Liver (tissue), 9 donors: Measurements from ENCODE around the gene FAM170B. TPM values are rescaled to one million over a fixed set of nuclear protein-coding genes. Genes with fewer than 3 reads are reported as not detected.
A peak's percentile ranks its signal among the peaks of the same experiment; 100 is the strongest.

Source experiments
- DNase-seq: peaks from one replicate; pipeline ENCODE4 v3.0.0-alpha.2; 2017; ENCODE audit warnings: low spot score
- H3K27ac ChIP-seq, 2 donors: one replicate each; pipeline ENCODE4 v1.7.0; 2013; ENCODE audit warnings: inconsistent platforms in 2 of 2, low read length in 2 of 2, control low read depth in 1 of 2, low read depth in 1 of 2, mild to moderate bottlenecking in 1 of 2
- H3K27me3 ChIP-seq, 4 donors: one replicate each; pipeline versions ENCODE4 v1.6.1 to v1.7.0; 2013; ENCODE audit warnings: low read length in 3 of 4, inconsistent platforms in 1 of 4, mild to moderate bottlenecking in 1 of 4, moderate library complexity in 1 of 4; ENCODE audit not compliant: control insufficient read depth in 4 of 4, insufficient read depth in 4 of 4
- H3K36me3 ChIP-seq, 4 donors: one replicate each; pipeline versions ENCODE4 v1.6.1 to v1.7.0; 2013; ENCODE audit warnings: low read length in 3 of 4, mild to moderate bottlenecking in 3 of 4, low read depth in 1 of 4, moderate library complexity in 1 of 4; ENCODE audit not compliant: control insufficient read depth in 4 of 4, insufficient read depth in 3 of 4
- H3K4me1 ChIP-seq, 4 donors: one replicate each; pipeline versions ENCODE4 v1.6.1 to v1.7.0; 2013; ENCODE audit warnings: low read length in 3 of 4, mild to moderate bottlenecking in 3 of 4, moderate library complexity in 1 of 4; ENCODE audit not compliant: control insufficient read depth in 4 of 4, insufficient read depth in 4 of 4
- H3K4me3 ChIP-seq, 3 donors: one replicate each; pipeline versions ENCODE4 v1.6.1 to v1.7.0; 2013; ENCODE audit warnings: low read length in 3 of 3, control low read depth in 1 of 3, low read depth in 1 of 3, mild to moderate bottlenecking in 1 of 3
- H3K9ac ChIP-seq, 2 donors: one replicate each; pipeline ENCODE4 v1.7.0; 2013; ENCODE audit warnings: low read length in 2 of 2, mild to moderate bottlenecking in 2 of 2, moderate library complexity in 2 of 2, control low read depth in 1 of 2, low read depth in 1 of 2
- H3K9me3 ChIP-seq, 4 donors: one replicate each; pipeline versions ENCODE4 v1.6.1 to v1.7.0; 2013; ENCODE audit warnings: low read length in 3 of 4; ENCODE audit not compliant: control insufficient read depth in 4 of 4
- EGR1 ChIP-seq, 2 donors: IDR thresholded peaks; 2 replicates each; pipeline ENCODE4 v1.6.1; 2016 to 2018; ENCODE audit warnings: antibody characterized with exemption in 2 of 2, low read depth in 2 of 2
- FOXA1 ChIP-seq: IDR thresholded peaks from 2 replicates; pipeline ENCODE4 v1.6.1; 2016; ENCODE audit warnings: antibody characterized with exemption
- FOXA2 ChIP-seq: IDR thresholded peaks from 2 replicates; pipeline ENCODE4 v1.6.1; 2016; ENCODE audit warnings: antibody characterized with exemption
- GABPA ChIP-seq, 2 donors: IDR thresholded peaks in 1 of 2; conservative IDR thresholded peaks in 1 of 2; 2 replicates each; pipeline ENCODE4 v1.6.1; 2016; ENCODE audit warnings: antibody characterized with exemption in 2 of 2, mild to moderate bottlenecking in 1 of 2, moderate library complexity in 1 of 2
- HNF4G ChIP-seq: IDR thresholded peaks from 2 replicates; pipeline ENCODE4 v1.6.1; 2016; ENCODE audit warnings: antibody characterized with exemption
- NR2F2 ChIP-seq: IDR thresholded peaks from 2 replicates; pipeline ENCODE4 v1.6.1; 2016; ENCODE audit warnings: antibody characterized with exemption
- RAD21 ChIP-seq, 2 donors: IDR thresholded peaks; 2 replicates each; pipeline ENCODE4 v1.6.1; 2016; ENCODE audit warnings: antibody characterized with exemption in 2 of 2, mild to moderate bottlenecking in 2 of 2
- RXRA ChIP-seq, 2 donors: IDR thresholded peaks; 2 replicates each; pipeline ENCODE4 v1.6.1; 2017 to 2018; ENCODE audit warnings: antibody characterized with exemption in 2 of 2, mild to moderate bottlenecking in 1 of 2
- TAF1 ChIP-seq: conservative IDR thresholded peaks from 2 replicates; pipeline ENCODE4 v1.6.1; 2016; ENCODE audit warnings: antibody characterized with exemption, mild to moderate bottlenecking
- WGBS: extraction: QIAGEN DNeasy Blood & Tissue Kit; methylation state at CpG from one replicate; pipeline ENCODE4 v1.1.7; 2013; 5-methylcytosine and 5-hydroxymethylcytosine counted together
- polyA plus RNA-seq, 2 donors: library from polyadenylated mRNA; stranded (reverse) in 1 of 2; unstranded in 1 of 2; fragments of 200-250 nt in 1 of 2; fragments of >200 nt in 1 of 2; fragmentation: Nextera tagmentation in 1 of 2; extraction: Ambion mirVana in 1 of 2; gene quantifications; one replicate each; pipeline versions ENCODE4 v1.2.1 to v1.2.3, GENCODE V29; 2013 to 2015
- total RNA-seq, 2 donors: library from RNA; depleted of rRNA; stranded (reverse); fragments of >200 nt; gene quantifications; one replicate each; pipeline ENCODE4 v1.2.3, GENCODE V29; 2014
- TF ChIP-seq, protein P1 (sequence below): fragments of 150-350 bp; IDR thresholded peaks from 2 replicates; pipeline ENCODE4 v1.5.1; 2017; ENCODE audit warnings: improper control_type of control experiment, low read depth, low read length; ENCODE audit not compliant: missing input control
- TF ChIP-seq, protein P2 (sequence below): IDR thresholded peaks from 2 replicates; pipeline ENCODE4 v1.6.1; 2016; ENCODE audit warnings: antibody characterized with exemption
- TF ChIP-seq, protein P3 (sequence below): IDR thresholded peaks from 2 replicates; pipeline ENCODE4 v1.6.1; 2016; ENCODE audit warnings: antibody characterized with exemption
- donor health status: healthy.
- donor health status: healthy.
- donor health status: healthy.
- donor health status: healthy.
- donor health status: healthy.

The FAM170B gene
- total and polyA plus RNA-seq, 4 donors = not detected

DNA sequence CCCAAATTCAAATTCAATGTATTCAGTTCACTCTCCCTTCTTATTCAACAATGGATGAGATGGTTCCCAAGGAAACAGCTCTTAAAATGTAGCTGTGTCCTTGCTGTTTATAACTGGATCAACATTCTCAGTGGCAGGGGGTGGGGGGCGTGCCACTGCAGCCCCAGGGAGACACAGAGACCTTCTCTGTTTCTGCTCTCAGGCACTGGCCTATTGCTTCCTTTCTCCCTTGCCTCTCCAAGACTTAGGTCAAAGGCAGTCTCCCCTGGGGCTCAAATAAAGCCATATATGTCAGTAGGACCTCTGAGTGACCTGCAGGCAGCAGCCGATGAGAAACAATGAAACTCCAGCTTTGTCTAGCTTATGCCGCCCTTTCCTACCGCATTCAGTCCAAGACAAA, 39.2 kb downstream of the FAM170B start:
- peak; percentile 4 for DNase-seq
- no peaks in the 10 kb centered on the region for H3K9me3 ChIP-seq
- no peak for TF ChIP-seq RAD21 (IDR thresholded peaks at IDR 0.05)
- TF ChIP-seq, protein P1, sequence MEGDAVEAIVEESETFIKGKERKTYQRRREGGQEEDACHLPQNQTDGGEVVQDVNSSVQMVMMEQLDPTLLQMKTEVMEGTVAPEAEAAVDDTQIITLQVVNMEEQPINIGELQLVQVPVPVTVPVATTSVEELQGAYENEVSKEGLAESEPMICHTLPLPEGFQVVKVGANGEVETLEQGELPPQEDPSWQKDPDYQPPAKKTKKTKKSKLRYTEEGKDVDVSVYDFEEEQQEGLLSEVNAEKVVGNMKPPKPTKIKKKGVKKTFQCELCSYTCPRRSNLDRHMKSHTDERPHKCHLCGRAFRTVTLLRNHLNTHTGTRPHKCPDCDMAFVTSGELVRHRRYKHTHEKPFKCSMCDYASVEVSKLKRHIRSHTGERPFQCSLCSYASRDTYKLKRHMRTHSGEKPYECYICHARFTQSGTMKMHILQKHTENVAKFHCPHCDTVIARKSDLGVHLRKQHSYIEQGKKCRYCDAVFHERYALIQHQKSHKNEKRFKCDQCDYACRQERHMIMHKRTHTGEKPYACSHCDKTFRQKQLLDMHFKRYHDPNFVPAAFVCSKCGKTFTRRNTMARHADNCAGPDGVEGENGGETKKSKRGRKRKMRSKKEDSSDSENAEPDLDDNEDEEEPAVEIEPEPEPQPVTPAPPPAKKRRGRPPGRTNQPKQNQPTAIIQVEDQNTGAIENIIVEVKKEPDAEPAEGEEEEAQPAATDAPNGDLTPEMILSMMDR = no peak
- H3K4me1 ChIP-seq = no peaks in the 10 kb centered on the region
- no peak overlapping the region for H3K9ac ChIP-seq
- H3K36me3 ChIP-seq = peaks cover 0 to 1% (median 0%) of the 10 kb centered on the region in 4 donors
- no peak overlapping the region for H3K4me3 ChIP-seq
- no peaks in the 10 kb centered on the region for H3K27me3 ChIP-seq
- H3K27ac ChIP-seq = no peak overlapping the region
- 87% methylated on average over 4 of the region's 4 CpGs for WGBS

DNA sequence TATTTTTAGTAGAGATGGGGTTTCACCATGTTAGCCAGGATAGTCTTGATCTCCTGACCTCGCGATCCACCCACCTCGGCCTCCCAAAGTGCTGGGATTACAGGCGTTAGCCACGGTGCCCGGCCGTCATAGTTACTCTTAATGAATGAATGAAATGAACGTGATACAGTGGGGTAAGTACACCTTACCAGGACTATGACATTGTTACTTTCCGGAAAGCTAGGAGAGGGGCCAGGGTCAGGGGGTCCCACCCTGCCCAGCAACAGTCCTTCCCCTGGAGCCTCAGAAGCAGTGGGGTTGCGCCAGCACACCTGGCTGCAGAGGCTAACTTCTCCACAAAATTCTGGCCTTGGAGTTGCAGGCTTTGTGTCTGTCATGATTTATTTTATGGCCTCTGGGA, 39.9 kb downstream of the FAM170B start:
- Histone ChIP-seq H3K9ac (no peak overlapping the region), H3K27me3 (no peaks in the 10 kb centered on the region), H3K36me3 (peaks cover 0 to 1% (median 0%) of the 10 kb centered on the region in 4 donors), H3K4me3 (no peak overlapping the region), H3K9me3 (no peaks in the 10 kb centered on the region), H3K27ac (no peak overlapping the region), H3K4me1 (no peaks in the 10 kb centered on the region)
- no peak for TF ChIP-seq NR2F2
- TF ChIP-seq GABPA (IDR thresholded peaks at IDR 0.05 in 1 of 2, conservative IDR thresholded peaks at IDR 0.05 in 1 of 2) = no peak
- TF ChIP-seq RAD21 (IDR thresholded peaks at IDR 0.05) = no peak
- TF ChIP-seq RXRA (IDR thresholded peaks at IDR 0.05) = no peak
- TF ChIP-seq FOXA2 = no peak
- no peak for TF ChIP-seq EGR1 (IDR thresholded peaks at IDR 0.05; ENCODE audit: low read depth in 2 of 2)
- TF ChIP-seq HNF4G = no peak
- TF ChIP-seq TAF1 = no peak
- no peak for TF ChIP-seq FOXA1
- TF ChIP-seq, protein P2, sequence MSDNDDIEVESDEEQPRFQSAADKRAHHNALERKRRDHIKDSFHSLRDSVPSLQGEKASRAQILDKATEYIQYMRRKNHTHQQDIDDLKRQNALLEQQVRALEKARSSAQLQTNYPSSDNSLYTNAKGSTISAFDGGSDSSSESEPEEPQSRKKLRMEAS = no peak
- DNase-seq = no peak
- 95% methylated on average over 10 of the region's 10 CpGs for WGBS

DNA sequence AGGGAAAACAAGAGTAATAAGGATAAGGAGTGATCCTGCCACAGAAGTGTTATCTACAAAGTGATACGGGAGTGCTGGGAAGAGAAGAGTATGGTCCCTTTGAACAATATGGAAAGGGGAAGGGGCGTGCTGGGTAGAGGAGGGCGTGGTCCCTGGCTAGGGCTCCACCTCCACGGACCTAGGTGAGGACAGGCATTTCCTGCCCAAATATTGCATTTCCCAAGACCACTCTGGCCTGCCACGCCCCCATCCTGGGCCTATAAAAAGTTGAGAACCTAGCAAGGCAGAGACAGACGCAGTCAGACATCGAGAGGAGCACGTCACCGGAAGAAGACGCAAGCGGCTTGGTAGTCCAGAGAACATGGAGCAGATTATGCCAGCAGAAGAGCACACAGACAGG, 41.3 kb downstream of the FAM170B start:
- no peak overlapping the region for H3K4me3 ChIP-seq
- 94% methylated on average over 11 of the region's 11 CpGs for whole genome bisulfite sequencing
- no peak overlapping the region for H3K27ac ChIP-seq
- H3K36me3 ChIP-seq = peaks cover 0 to 1% (median 0%) of the 10 kb centered on the region in 4 donors
- H3K27me3 ChIP-seq = no peaks in the 10 kb centered on the region
- H3K9ac ChIP-seq = no peak overlapping the region
- H3K4me1 ChIP-seq = no peaks in the 10 kb centered on the region
- TF ChIP-seq, protein P3, sequence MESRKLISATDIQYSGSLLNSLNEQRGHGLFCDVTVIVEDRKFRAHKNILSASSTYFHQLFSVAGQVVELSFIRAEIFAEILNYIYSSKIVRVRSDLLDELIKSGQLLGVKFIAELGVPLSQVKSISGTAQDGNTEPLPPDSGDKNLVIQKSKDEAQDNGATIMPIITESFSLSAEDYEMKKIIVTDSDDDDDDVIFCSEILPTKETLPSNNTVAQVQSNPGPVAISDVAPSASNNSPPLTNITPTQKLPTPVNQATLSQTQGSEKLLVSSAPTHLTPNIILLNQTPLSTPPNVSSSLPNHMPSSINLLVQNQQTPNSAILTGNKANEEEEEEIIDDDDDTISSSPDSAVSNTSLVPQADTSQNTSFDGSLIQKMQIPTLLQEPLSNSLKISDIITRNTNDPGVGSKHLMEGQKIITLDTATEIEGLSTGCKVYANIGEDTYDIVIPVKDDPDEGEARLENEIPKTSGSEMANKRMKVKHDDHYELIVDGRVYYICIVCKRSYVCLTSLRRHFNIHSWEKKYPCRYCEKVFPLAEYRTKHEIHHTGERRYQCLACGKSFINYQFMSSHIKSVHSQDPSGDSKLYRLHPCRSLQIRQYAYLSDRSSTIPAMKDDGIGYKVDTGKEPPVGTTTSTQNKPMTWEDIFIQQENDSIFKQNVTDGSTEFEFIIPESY = no peak
- no peak for DNase-seq
- H3K9me3 ChIP-seq = no peaks in the 10 kb centered on the region
